CD4-positive, alpha-beta T cell (primary cell): ENCODE results near the gene E2F3. TPM values are rescaled to one million over a fixed set of nuclear protein-coding genes. Genes with fewer than 3 reads are reported as not detected.
A peak's percentile ranks its signal among the peaks of the same experiment; 100 is the strongest.

Experiments used
- ATAC-seq: fragments of 200-7000 bp; cut with Tn5 transposase; one replicate; pipeline ENCODE4 v1.10.0; 2022; ENCODE audit warnings: mild to moderate bottlenecking; ENCODE audit not compliant: poor library complexity
- CTCF ChIA-PET: fragments of 350-600 bp; sonication (Branson Sonifier 250); formaldehyde crosslinking; loops from one replicate; lab custom pipeline; 2021; ENCODE audit warnings: antibody characterized with exemption, inconsistent platforms; lab: Charles Lee
- POLR2A ChIA-PET: fragments of 350-600 bp; sonication (Branson Sonifier 250); formaldehyde crosslinking; loops from one replicate; lab custom pipeline; 2021; ENCODE audit warnings: antibody characterized with exemption, inconsistent platforms; lab: Charles Lee
- DNase-seq, 14 experiments: peaks; one replicate each; pipeline ENCODE4 v3.0.0-alpha.2; 2013 to 2020; ENCODE audit warnings: mixed read lengths in 2 of 14
- H3K27ac ChIP-seq, 2 donors: one replicate each; pipeline versions ENCODE4 v1.5.1 to v1.7.0; 2013; ENCODE audit warnings: low read length in 2 of 2, low read depth in 1 of 2, mild to moderate bottlenecking in 1 of 2
- H3K27me3 ChIP-seq, 2 experiments: 1 replicate in 1 of 2; 2 replicates in 1 of 2; pipeline versions ENCODE4 v1.6.1 to v1.7.0; 2013; ENCODE audit warnings: low read length in 2 of 2, control low read depth in 1 of 2, mild to moderate bottlenecking in 1 of 2, moderate library complexity in 1 of 2; ENCODE audit not compliant: insufficient read depth in 2 of 2, control insufficient read depth in 1 of 2
- H3K36me3 ChIP-seq: one replicate; pipeline ENCODE4 v1.6.1; 2013; ENCODE audit warnings: low read length, control low read depth; ENCODE audit not compliant: insufficient read depth
- H3K4me1 ChIP-seq: one replicate; pipeline ENCODE4 v1.6.1; 2013; ENCODE audit warnings: low read length, control low read depth; ENCODE audit not compliant: insufficient read depth
- H3K4me3 ChIP-seq: one replicate; pipeline ENCODE4 v1.5.1; 2013; ENCODE audit warnings: mild to moderate bottlenecking, low read length, moderate library complexity
- H3K9me3 ChIP-seq, 2 experiments: 1 replicate in 1 of 2; 2 replicates in 1 of 2; pipeline versions ENCODE4 v1.6.1 to v1.7.0; 2013; ENCODE audit warnings: low read length in 2 of 2, mild to moderate bottlenecking in 2 of 2, control low read depth in 1 of 2, moderate library complexity in 1 of 2; ENCODE audit not compliant: control insufficient read depth in 1 of 2, insufficient read depth in 1 of 2
- H3K27ac Mint-ChIP-seq: one replicate; pipeline ENCODE4 v1.8.0; 2020; ENCODE audit warnings: mixed read lengths
- H3K27me3 Mint-ChIP-seq: one replicate; pipeline ENCODE4 v1.8.0; 2021; ENCODE audit warnings: mixed read lengths
- H3K36me3 Mint-ChIP-seq: one replicate; pipeline ENCODE4 v1.8.0; 2021; ENCODE audit warnings: low read depth, mixed read lengths
- H3K4me1 Mint-ChIP-seq: one replicate; pipeline ENCODE4 v1.8.0; 2021; ENCODE audit warnings: low read depth, mixed read lengths
- H3K4me3 Mint-ChIP-seq: one replicate; pipeline ENCODE4 v1.8.0; 2020; ENCODE audit warnings: mild to moderate bottlenecking, mixed read lengths
- H3K9me3 Mint-ChIP-seq: one replicate; pipeline ENCODE4 v1.8.0; 2020; ENCODE audit warnings: mixed read lengths
- CTCF ChIP-seq: fragments of 200-600 bp; IDR thresholded peaks from one replicate; pipeline ENCODE4 v1.8.0; 2022; ENCODE audit warnings: antibody characterized with exemption, mild to moderate bottlenecking
- intact Hi-C, 2 experiments: fragments of 100-400 bp; cut with DNase I in 1 of 2; cut with micrococcal nuclease in 1 of 2; formaldehyde crosslinking; loops; one replicate each; pipeline versions ENCODE4 v1.15.1 to v1.9.0; 2023 to 2025; cut with DNase I, micrococcal nuclease
- total RNA-seq, 174 experiments: library from RNA in 2 of 174; stranded (reverse) in 2 of 174; gene quantifications; one replicate each; pipeline ENCODE4 v1.2.3 and lab custom pipeline; 2021 to 2026

The E2F3 gene
- total RNA-seq, 2 experiments from 2014 or later: 2.7 to 2.9 TPM

GRCh38 chr6:20441236-20441635, 39.6 kb downstream of the E2F3 start:
- POLR2A ChIA-PET: no interaction called here
- intact Hi-C loops: no loop called here

GRCh38 chr6:20441921-20442320, 40.2 kb downstream of the E2F3 start:
- no peaks in the 10 kb centered on the region for H3K4me1 ChIP-seq
- TF ChIP-seq CTCF: no peak
- ChIA-PET CTCF (no interaction called here), POLR2A (no interaction called here)
- Mint-ChIP-seq H3K27me3 (no peaks in the 10 kb centered on the region), H3K4me3 (no peak overlapping the region), H3K4me1 (peaks cover 1% of the 10 kb centered on the region), H3K27ac (no peak overlapping the region), H3K9me3 (no peaks in the 10 kb centered on the region), H3K36me3 (peaks cover 30% of the 10 kb centered on the region)
- no peak overlapping the region for H3K4me3 ChIP-seq
- no peak overlapping the region for H3K27ac ChIP-seq
- peaks cover 7% of the 10 kb centered on the region for H3K36me3 ChIP-seq
- no peaks in the 10 kb centered on the region for H3K27me3 ChIP-seq
- DNase-seq (no peak), ATAC-seq (no peak)
- H3K9me3 ChIP-seq: peaks cover 0 to 6% of the 10 kb centered on the region in 2 experiments
- intact Hi-C loops: no loop called here

More at GRCh38 chr6:20441236-20441635, 39.6 kb downstream of the E2F3 start:
- H3K4me3 Mint-ChIP-seq: no peak overlapping the region
- no peaks in the 10 kb centered on the region for H3K27me3 ChIP-seq
- H3K36me3 ChIP-seq: peaks cover 7% of the 10 kb centered on the region
- H3K9me3 ChIP-seq: peaks cover 0 to 6% of the 10 kb centered on the region in 2 experiments
- no peaks in the 10 kb centered on the region for H3K27me3 Mint-ChIP-seq
- no peaks in the 10 kb centered on the region for H3K9me3 Mint-ChIP-seq
- no peak overlapping the region for H3K27ac Mint-ChIP-seq
- H3K27ac ChIP-seq: no peak overlapping the region
- no peak for TF ChIP-seq CTCF
- H3K4me3 ChIP-seq: no peak overlapping the region
- no peaks in the 10 kb centered on the region for H3K4me1 ChIP-seq
- DNase-seq: no peak
- ATAC-seq: no peak
- CTCF ChIA-PET: no interaction called here
- no peaks in the 10 kb centered on the region for H3K4me1 Mint-ChIP-seq
- peaks cover 34% of the 10 kb centered on the region for H3K36me3 Mint-ChIP-seq

- no peak for TF ChIP-seq CTCF
- DNase-seq: peak in 2 of 14 experiments; percentile 51 to 64
- Histone ChIP-seq H3K27ac (no peak overlapping the region), H3K9me3 (peaks cover 0 to 1% of the 10 kb centered on the region in 2 experiments), H3K27me3 (no peaks in the 10 kb centered on the region), H3K4me1 (no peaks in the 10 kb centered on the region), H3K4me3 (no peak overlapping the region), H3K36me3 (peaks cover 5% of the 10 kb centered on the region)
- H3K4me1 Mint-ChIP-seq: peaks cover 18% of the 10 kb centered on the region
- POLR2A ChIA-PET: no interaction called here
- ATAC-seq: no peak
- H3K27ac Mint-ChIP-seq: no peak overlapping the region
- CTCF ChIA-PET: no interaction called here
- peaks cover 23% of the 10 kb centered on the region for H3K36me3 Mint-ChIP-seq
- no peaks in the 10 kb centered on the region for H3K27me3 Mint-ChIP-seq
- no peak overlapping the region for H3K4me3 Mint-ChIP-seq
- no peaks in the 10 kb centered on the region for H3K9me3 Mint-ChIP-seq
- intact Hi-C loops: no loop called here
Measured at GRCh38 chr6:20444786-20445271, 43.1 kb downstream of the E2F3 start.
